ENCODE data around the gene CCL28.
A peak's percentile ranks its signal among the peaks of the same experiment; 100 is the strongest.

- TF ChIP-seq CTCF (IDR thresholded peaks at IDR 0.05; ENCODE audit: low read depth, low read length, poor library complexity, severe bottlenecking), result peak; percentile 16
- no peak for TF ChIP-seq EZH2phosphoT487 (IDR thresholded peaks at IDR 0.05; ENCODE audit: borderline replicate concordance, low read length)
These were observed 25.0 kb upstream of the CCL28 start for GRCh38 chr5:43437062-43437660.
